Panc1 (cell line): ENCODE measurements around the gene ALOX5. TPM values are rescaled to one million over a fixed set of nuclear protein-coding genes. Genes with fewer than 3 reads are reported as not detected.

ENCODE experiments used
- ATAC-seq: fragments of 200-7000 bp; cut with Tn5 transposase; 2 replicates; pipeline ENCODE4 v1.9.1; 2020; ENCODE audit warnings: mild to moderate bottlenecking, moderate library complexity
- BruUV-seq: library from RNA; stranded (reverse); fragments of 400-500 nt; replicated peaks from 2 replicates; lab custom pipeline; 2021; lab: Mats Ljungman, UMichigan
- CTCF ChIA-PET: fragments of 300-600 bp; sonication (Branson Sonifier 250); formaldehyde crosslinking; loops from one replicate; lab custom pipeline; 2022; ENCODE audit warnings: antibody characterized with exemption; lab: Charles Lee
- POLR2A ChIA-PET: fragments of 300-600 bp; sonication (Branson Sonifier 250); formaldehyde crosslinking; loops from one replicate; lab custom pipeline; 2022; ENCODE audit warnings: antibody characterized with exemption; lab: Charles Lee
- DNase-seq: peaks from one replicate; pipeline ENCODE4 v3.0.0-alpha.2; 2010; ENCODE audit warnings: low read depth, low spot score
- H3K27ac ChIP-seq: 2 replicates; pipeline ENCODE4 v1.5.1; 2011; ENCODE audit warnings: mild to moderate bottlenecking, low read length, inconsistent platforms
- H3K27me3 ChIP-seq: fragments of 200-500 bp; sonication (Bioruptor generic); 2 replicates; pipeline ENCODE4 v1.6.0; 2014; ENCODE audit warnings: low read length, inconsistent platforms; ENCODE audit not compliant: control insufficient read depth, insufficient read depth
- H3K36me3 ChIP-seq: fragments of 200-500 bp; sonication (Bioruptor generic); 2 replicates; pipeline ENCODE4 v1.5.1; 2014; ENCODE audit warnings: inconsistent platforms, mild to moderate bottlenecking, low read length, moderate library complexity; ENCODE audit not compliant: control insufficient read depth, insufficient read depth
- H3K4me1 ChIP-seq: 2 replicates; pipeline ENCODE4 v1.5.1; 2011; ENCODE audit warnings: inconsistent platforms, mild to moderate bottlenecking, low read length, moderate library complexity; ENCODE audit not compliant: control insufficient read depth, insufficient read depth
- H3K4me3 ChIP-seq, 2 experiments: 2 replicates each; pipeline ENCODE4 v1.5.1; 2011 to 2012; ENCODE audit warnings: low read depth in 2 of 2, low read length in 2 of 2, mild to moderate bottlenecking in 2 of 2, inconsistent platforms in 1 of 2, moderate library complexity in 1 of 2
- H3K9me3 ChIP-seq: fragments of 200-500 bp; sonication (Bioruptor generic); 2 replicates; pipeline ENCODE4 v1.5.1; 2014; ENCODE audit warnings: low read depth, mild to moderate bottlenecking, inconsistent platforms, low read length, moderate library complexity; ENCODE audit not compliant: control insufficient read depth, insufficient read depth
- CTCF ChIP-seq: fragments of 450-650 bp; IDR thresholded peaks from 2 replicates; pipeline ENCODE4 v1.5.1; 2017; ENCODE audit warnings: mild to moderate bottlenecking
- POLR2AphosphoS5 ChIP-seq: IDR thresholded peaks from 2 replicates; pipeline ENCODE4 v1.6.1; 2012; ENCODE audit warnings: mild to moderate bottlenecking, low read depth, low read length, moderate library complexity
- SIN3A ChIP-seq: IDR thresholded peaks from 2 replicates; pipeline ENCODE4 v1.6.1; 2012; ENCODE audit warnings: low read depth, mild to moderate bottlenecking, low read length, moderate library complexity, borderline replicate concordance; ENCODE audit not compliant: insufficient read depth
- TCF7L2 ChIP-seq: IDR thresholded peaks from 2 replicates; pipeline ENCODE4 v1.6.1; 2011; ENCODE audit warnings: mild to moderate bottlenecking, low read depth, low read length, inconsistent platforms
- in situ Hi-C: cut with HindIII; loops from 2 replicates; pipeline ENCODE4 v1.10.0; 2016; ENCODE audit warnings: low sequenced_read_pairs, low pct_unique_long_range_greater_than_20kb
- intact Hi-C: fragments of 100-400 bp; cut with micrococcal nuclease; formaldehyde crosslinking; loops from one replicate; pipeline ENCODE4 v1.10.0; 2022; ENCODE audit not compliant: unreplicated experiment
- total RNA-seq: library from RNA; stranded (reverse); gene quantifications from one replicate; pipeline ENCODE4 v1.2.1, GENCODE V29; 2021; ENCODE audit not compliant: unreplicated experiment
- TF ChIP-seq, protein P1 (sequence below), 2 experiments: IDR thresholded peaks; 2 replicates each; pipeline ENCODE4 v1.6.1; 2011 to 2012; ENCODE audit warnings: low read depth in 2 of 2, control low read depth in 1 of 2, low read length in 1 of 2, mild to moderate bottlenecking in 1 of 2, moderate library complexity in 1 of 2; ENCODE audit not compliant: insufficient read depth in 1 of 2

The ALOX5 gene
- total RNA-seq, 1 experiment from 2014 or later, result 0.82 TPM

DNA sequence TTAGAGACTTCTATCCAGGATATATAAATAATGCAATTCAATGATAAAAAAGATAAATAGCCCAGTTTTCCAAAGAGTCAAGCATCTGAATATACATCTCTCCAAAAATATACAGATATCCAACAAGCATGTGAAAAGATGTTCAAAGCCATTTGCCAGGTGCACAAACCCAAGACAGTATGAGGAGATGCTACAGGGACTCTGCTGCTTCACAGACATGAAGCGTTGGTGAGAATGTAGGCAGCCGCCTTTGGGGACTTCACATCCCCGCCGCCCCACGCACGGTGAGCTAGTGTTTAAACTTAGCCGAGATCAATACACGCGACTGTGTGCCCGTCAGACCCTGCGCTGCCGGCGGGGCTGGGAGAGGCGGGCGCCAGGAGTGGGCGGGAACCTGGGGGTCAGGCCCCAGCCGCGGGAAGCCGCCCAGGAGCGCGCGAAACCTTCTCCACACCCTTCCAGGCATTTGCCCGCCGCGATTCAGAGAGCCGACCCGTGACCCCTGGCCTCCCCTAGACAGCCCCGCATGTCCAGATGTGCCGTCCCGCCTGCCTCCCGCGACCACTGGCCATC is 927 bp upstream of the ALOX5 start:
- DNase-seq (no peak), ATAC-seq (peak; percentile 71)
- Histone ChIP-seq H3K36me3 (no peaks in the 10 kb centered on the region), H3K9me3 (no peaks in the 10 kb centered on the region), H3K4me1 (no peaks in the 10 kb centered on the region), H3K4me3 (peak overlapping the region; percentile 29 to 49), H3K27ac (no peak overlapping the region), H3K27me3 (peaks cover 45% of the 10 kb centered on the region)
- in situ Hi-C loops, result no loop called here
- CTCF ChIA-PET, result no interaction called here
- TF ChIP-seq, protein P1, sequence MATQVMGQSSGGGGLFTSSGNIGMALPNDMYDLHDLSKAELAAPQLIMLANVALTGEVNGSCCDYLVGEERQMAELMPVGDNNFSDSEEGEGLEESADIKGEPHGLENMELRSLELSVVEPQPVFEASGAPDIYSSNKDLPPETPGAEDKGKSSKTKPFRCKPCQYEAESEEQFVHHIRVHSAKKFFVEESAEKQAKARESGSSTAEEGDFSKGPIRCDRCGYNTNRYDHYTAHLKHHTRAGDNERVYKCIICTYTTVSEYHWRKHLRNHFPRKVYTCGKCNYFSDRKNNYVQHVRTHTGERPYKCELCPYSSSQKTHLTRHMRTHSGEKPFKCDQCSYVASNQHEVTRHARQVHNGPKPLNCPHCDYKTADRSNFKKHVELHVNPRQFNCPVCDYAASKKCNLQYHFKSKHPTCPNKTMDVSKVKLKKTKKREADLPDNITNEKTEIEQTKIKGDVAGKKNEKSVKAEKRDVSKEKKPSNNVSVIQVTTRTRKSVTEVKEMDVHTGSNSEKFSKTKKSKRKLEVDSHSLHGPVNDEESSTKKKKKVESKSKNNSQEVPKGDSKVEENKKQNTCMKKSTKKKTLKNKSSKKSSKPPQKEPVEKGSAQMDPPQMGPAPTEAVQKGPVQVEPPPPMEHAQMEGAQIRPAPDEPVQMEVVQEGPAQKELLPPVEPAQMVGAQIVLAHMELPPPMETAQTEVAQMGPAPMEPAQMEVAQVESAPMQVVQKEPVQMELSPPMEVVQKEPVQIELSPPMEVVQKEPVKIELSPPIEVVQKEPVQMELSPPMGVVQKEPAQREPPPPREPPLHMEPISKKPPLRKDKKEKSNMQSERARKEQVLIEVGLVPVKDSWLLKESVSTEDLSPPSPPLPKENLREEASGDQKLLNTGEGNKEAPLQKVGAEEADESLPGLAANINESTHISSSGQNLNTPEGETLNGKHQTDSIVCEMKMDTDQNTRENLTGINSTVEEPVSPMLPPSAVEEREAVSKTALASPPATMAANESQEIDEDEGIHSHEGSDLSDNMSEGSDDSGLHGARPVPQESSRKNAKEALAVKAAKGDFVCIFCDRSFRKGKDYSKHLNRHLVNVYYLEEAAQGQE (IDR thresholded peaks at IDR 0.05; ENCODE audit: insufficient read depth in 1 of 2, low read depth in 2 of 2, low read length in 1 of 2), result no peak
- TF ChIP-seq POLR2AphosphoS5, result no peak
- no peak for TF ChIP-seq CTCF
- no peak for TF ChIP-seq TCF7L2
- POLR2A ChIA-PET, result no interaction called here
- no TSS peak for BruUV-seq
- intact Hi-C loops, result no loop called here

DNA sequence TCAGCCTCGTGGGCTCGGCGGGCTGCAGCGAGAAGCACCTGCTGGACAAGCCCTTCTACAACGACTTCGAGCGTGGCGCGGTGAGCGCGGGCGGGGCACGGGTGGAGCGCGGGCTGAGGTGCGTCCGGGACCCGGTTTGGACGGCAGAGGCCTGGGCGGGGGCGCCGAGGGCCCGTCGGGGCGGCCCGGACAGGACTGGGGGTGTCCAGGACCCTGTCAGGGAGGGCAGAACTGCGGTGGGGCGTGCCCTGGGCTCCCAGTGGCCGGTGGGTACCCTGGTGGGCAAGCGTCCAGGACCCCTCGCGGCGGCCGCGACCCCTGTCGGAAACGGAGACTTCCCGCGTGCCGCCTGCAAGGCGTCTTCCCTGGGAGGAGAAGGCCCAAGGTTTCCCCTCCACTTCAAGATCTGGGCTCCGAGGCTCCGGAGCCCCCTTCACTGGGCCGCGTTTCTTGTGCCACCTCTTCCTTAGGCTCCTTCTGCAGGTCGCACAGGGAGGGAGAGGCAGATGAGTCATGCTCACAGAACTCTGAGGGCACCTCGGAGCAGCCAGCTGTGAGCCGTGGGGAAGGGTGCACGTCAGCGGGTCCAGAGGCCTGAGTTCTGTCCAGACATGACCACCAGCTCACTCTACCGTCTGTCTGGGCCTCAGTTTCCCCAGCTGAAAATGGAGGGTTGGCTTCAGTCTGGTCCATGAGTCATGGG is 485 bp downstream of the ALOX5 start:
- intact Hi-C loops, result no loop called here
- in situ Hi-C loops, result no loop called here
- H3K27ac ChIP-seq, result no peak overlapping the region
- no peaks in the 10 kb centered on the region for H3K36me3 ChIP-seq
- ChIA-PET CTCF (no interaction called here), POLR2A (no interaction called here)
- no peak for TF ChIP-seq SIN3A
- TF ChIP-seq POLR2AphosphoS5, result no peak
- TF ChIP-seq, protein P1 (IDR thresholded peaks at IDR 0.05; ENCODE audit: insufficient read depth in 1 of 2, low read depth in 2 of 2, low read length in 1 of 2), result no peak
- TF ChIP-seq TCF7L2, result no peak
- no peak for TF ChIP-seq CTCF
- peak overlapping the region; percentile 11 to 16; a peak in 2 of 4 replicates for H3K4me3 ChIP-seq
- ATAC-seq (0 out of 2 replicates have a peak, but pooled peaks have one; percentile 3), DNase-seq (no peak)
- peaks cover 42% of the 10 kb centered on the region for H3K27me3 ChIP-seq
- BruUV-seq, result no TSS peak
- no peaks in the 10 kb centered on the region for H3K4me1 ChIP-seq
- H3K9me3 ChIP-seq, result no peaks in the 10 kb centered on the region
